Upper lobe of left lung (tissue), 4 donors: ENCODE measurements around the gene ZBTB16.

ENCODE experiments used
- CTCF ChIP-seq, 6 experiments: fragments of 450-650 bp in 4 of 6; fragments of 200-600 bp in 2 of 6; sonication (generic) in 2 of 6; IDR thresholded peaks; one replicate each; pipeline ENCODE4 v1.5.1; 2016 to 2019; ENCODE audit warnings: antibody characterized with exemption in 6 of 6
- EP300 ChIP-seq, 4 donors: sonication (generic); formaldehyde crosslinking; IDR thresholded peaks; one replicate each; pipeline ENCODE4 v1.5.1; 2017; ENCODE audit warnings: antibody characterized with exemption in 4 of 4, control low read depth in 2 of 4
- POLR2A ChIP-seq, 4 donors: fragments of 450-650 bp; IDR thresholded peaks; one replicate each; pipeline ENCODE4 v1.5.1; 2016 to 2017; ENCODE audit warnings: antibody characterized with exemption in 4 of 4, mild to moderate bottlenecking in 2 of 4
- POLR2AphosphoS5 ChIP-seq, 2 donors: sonication (generic); formaldehyde crosslinking; IDR thresholded peaks; one replicate each; pipeline ENCODE4 v1.5.1; 2017; ENCODE audit warnings: antibody characterized with exemption in 2 of 2

- TF ChIP-seq CTCF (IDR thresholded peaks at IDR 0.05) (no peak), POLR2A (IDR thresholded peaks at IDR 0.05) (no peak), EP300 (IDR thresholded peaks at IDR 0.05) (no peak), POLR2AphosphoS5 (IDR thresholded peaks at IDR 0.05) (no peak)
Observed at GRCh38 chr11:114290503-114291235, 231.2 kb downstream of the ZBTB16 start.
